HG03442 (cell line): ENCODE measurements around the gene OR51E1.
A peak's percentile ranks its signal among the peaks of the same experiment; 100 is the strongest.

Experiments used
- ATAC-seq: cut with Tn5 transposase; IDR thresholded peaks from one replicate; pipeline ENCODE4 v1.9.1; 2021; ENCODE audit warnings: mild to moderate bottlenecking, moderate library complexity; ENCODE audit not compliant: unreplicated experiment

OR51E1 gene, protein sequence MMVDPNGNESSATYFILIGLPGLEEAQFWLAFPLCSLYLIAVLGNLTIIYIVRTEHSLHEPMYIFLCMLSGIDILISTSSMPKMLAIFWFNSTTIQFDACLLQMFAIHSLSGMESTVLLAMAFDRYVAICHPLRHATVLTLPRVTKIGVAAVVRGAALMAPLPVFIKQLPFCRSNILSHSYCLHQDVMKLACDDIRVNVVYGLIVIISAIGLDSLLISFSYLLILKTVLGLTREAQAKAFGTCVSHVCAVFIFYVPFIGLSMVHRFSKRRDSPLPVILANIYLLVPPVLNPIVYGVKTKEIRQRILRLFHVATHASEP

DNA sequence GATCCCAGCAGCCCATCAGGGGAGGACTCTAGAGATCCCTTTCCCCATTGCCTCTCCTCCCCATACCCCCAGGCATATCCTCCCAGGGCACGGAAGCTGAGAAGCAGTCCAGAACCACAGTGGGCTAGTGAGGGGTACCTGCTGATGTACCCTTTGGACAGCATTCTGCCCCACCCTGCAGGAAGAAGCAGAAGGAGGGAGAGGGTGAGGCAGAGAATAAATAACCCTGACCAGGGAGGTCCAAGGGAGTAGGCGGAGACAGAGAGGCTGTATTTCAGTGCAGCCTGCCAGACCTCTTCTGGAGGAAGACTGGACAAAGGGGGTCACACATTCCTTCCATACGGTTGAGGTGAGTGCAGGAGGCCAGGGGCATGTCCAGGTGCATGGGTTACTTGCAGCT is at the start of gene OR51E1:
TSS of gene OR51E1 (plus strand) at position 301 of the 400 bp plus-strand sequence. CDS start 8,545 bp downstream, outside the sequence.
- ATAC-seq, result no peak

DNA sequence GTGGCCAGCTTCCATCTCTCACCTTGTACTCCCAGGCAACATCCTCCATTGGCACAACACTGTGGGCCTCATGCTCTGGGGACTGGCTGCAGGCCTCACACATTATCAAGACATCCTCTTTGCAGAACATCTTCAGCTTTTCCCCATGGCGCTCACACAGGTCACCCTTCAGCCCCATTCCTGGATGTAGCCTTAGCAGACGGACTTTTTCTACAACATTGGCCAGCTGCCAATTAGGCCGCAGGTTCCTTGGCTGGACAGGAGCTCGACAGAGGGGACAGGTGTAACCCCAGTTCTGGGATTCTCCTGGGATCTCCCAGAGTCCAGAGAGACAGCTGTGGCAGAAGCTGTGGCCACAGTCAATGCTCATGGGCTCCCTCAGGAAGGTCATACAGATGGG is 38.7 kb upstream of the OR51E1 start:
- ATAC-seq, result no peak

DNA sequence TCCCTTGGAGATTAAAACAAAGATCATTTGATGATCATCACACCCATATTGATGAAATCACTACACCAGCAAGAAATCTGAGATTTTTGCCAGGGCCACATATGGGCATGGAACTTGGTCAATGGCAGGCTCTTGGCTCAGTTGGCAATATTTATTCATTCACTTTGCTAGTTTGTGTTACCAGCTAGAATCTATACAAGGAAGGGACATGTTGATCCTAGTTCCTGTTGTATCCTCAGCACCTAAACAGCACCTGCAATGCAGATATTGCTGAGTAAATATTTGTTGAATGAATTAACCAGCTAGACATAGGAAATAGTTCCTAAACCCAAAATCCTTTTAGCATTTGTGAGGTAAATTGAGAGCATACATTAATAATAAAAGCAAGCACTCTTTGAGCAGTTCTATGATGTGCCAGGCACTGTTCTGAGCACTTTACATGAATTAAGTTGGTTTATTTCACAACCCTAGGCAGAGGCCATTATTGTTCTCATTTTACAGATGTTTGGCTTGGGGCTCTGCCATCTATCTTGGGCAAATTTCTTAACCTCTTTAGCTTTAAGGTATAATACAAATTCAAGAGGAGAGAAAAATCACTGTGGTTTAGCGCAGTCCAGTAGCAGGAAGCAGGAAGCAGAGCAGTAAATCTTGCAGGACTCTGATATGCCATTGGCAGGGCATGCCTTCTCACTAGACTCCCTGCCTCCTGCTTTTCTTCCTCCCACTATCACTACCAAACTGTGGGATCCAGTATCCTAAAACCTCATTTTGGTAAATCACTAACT is 37.4 kb upstream of the OR51E1 start:
- no peak for ATAC-seq

DNA sequence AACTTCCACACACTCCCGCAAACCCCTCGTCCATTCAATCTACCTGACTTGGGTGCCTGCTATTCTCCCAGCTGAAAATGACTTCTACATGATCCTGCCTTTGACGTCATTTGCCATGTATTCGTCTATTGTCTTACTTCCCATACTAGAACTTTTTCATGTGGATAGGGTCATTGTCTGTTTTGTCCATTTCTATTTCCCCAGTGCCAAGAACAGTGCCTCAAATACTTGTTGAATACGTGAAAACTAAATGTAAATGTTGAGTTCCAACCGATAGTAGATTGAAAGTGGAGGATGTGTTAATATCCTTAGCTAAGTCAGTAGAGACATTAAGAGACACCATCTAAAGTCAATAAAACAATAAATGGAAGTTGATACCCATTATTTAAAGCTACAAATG is 36.7 kb upstream of the OR51E1 start:
- no peak for ATAC-seq

DNA sequence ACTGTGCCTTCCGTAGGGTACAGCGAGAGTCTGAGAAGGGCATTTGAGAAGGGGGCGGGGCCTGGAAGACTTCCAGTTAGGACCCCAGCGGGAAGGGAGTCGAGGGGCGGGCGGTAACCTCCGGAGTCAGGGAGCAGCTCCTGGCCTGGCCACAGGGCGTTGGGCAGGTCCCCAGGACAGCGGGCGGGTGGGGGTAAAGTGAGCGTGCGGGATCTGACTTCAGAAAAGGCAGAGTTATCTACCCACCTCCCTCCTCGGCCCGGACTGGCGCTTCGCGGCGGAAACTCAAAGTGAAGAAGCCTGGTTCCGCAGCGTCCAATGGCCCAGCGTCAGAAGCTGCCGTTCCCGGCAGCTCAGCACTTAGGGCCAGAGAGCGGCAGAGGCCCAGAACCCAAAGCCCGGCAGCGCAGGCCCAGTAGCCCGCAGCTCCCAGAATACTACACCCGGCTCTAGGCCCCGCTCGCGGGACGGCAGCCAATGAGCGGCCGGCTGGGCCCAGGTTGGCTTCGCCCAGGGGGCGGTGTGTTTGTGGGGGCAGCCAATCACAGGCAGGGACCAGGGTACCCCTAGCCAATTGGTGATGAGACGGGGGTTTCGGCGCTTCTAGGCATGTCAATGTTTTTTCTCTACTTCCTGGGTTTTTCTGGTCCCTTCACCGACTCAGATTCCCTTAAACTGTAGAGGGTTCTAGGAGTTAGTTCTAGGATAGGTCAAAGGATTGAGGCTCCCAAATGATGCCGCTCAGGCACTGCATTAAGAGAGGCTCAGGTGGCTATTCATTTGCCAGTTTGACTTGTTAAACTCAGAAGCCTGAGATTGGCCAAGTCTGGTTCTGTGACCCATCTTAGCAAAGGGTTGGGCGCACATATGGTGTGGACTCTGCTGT is 35.8 kb upstream of the OR51E1 start, which contains the start of gene TRIM68:
TSS of gene TRIM68 (minus strand) at position 451 of the 886 bp plus-strand sequence. CDS start 2,727 bp downstream, outside the sequence.
- peak; percentile 100 for ATAC-seq

DNA sequence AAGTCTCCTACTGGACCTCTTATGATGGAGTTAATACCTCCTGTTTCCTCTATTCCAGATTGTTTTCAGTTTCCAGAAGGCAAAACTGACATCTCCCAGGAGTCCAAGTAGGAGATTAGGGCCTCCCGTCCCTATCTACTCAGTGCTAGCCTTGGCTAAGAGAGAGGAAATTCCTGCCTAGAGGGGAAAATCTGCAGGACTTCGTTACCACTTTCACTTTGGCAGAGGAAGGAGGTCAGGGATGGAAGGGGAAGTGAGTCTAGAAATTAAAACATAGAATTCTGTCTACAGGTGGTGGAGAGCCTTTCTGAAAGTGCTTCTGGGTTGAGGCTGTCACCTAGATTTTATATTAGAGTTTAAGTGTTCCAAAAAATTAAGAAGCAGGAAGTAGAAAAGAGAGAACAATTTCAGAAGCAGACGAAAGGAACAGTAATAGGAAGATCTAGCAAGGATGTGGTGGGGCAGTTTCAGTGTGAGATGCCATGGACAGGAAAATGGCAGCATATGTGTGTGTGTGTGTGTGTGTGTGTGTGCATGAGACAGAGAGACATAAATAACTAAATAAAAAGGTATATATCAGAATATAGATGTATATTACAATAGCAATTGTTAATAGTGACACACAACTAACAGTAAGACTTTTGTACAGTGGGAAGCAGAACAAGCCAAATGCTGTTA is 33.4 kb upstream of the OR51E1 start:
- no peak for ATAC-seq

DNA sequence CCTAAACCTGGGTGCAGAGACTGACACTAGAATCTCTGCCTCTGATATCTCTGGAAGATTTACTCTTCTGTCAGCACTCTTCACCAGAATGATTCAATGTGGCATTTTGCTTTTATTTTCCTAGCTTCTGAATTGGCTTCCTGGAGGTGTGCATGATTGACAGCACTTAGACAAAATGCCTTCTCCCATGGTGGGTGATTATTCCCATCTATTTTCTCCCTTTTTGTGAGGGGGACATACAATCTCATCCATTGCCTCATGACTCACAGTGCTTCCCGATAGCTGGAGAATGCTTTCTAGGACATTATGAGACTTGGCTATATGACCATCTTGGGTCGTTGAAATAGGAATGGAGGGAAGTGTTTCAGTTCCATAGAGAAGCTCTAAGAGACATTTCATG is 31.8 kb upstream of the OR51E1 start:
- no peak for ATAC-seq

DNA sequence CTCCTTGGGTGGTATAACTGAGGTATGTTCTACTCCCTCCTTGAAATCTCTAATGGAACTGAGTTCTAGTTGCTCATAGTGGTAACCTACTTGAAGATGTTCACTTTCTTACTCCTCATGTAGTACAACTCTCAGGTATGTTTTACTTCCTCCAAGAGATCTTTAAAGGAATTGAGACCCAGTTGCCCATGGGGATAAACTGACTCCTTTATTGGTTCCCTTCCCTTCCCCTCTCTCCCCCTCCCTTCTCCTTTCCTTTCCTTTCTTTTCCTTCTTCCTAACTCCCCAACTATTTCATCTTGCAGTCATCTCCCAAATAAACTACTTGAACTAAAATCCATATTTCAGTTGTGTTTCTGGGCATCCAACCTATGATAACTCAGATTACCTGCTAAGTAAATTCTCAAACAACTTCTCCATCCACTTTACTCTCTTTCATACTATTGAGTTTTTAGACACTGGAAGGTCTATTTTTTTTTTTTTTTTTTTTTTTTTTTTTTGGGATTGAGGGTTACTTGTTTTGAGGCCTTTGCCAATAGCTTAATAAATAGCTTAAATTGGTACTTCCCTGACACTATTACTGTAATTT is 27.8 kb upstream of the OR51E1 start:
- no peak for ATAC-seq

DNA sequence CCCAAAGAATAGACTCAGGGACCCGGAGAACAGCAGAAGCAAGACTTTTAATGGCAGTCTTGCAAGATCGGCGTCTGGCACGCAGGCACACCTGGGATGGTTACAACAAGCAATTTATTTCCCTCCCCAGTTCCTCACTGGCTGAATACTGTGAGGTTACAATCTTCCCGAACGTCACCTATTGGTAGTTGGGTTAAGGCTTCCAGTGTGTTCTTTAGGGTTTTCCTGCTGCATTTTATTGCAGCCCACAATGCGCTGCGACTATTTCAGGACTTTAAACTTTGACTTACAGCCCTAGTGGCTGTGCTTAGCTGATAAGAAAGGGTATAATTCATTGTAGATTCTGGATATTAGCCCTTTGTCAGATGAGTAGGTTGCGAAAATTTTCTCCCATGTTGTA is 24.3 kb upstream of the OR51E1 start:
- ATAC-seq, result no peak

DNA sequence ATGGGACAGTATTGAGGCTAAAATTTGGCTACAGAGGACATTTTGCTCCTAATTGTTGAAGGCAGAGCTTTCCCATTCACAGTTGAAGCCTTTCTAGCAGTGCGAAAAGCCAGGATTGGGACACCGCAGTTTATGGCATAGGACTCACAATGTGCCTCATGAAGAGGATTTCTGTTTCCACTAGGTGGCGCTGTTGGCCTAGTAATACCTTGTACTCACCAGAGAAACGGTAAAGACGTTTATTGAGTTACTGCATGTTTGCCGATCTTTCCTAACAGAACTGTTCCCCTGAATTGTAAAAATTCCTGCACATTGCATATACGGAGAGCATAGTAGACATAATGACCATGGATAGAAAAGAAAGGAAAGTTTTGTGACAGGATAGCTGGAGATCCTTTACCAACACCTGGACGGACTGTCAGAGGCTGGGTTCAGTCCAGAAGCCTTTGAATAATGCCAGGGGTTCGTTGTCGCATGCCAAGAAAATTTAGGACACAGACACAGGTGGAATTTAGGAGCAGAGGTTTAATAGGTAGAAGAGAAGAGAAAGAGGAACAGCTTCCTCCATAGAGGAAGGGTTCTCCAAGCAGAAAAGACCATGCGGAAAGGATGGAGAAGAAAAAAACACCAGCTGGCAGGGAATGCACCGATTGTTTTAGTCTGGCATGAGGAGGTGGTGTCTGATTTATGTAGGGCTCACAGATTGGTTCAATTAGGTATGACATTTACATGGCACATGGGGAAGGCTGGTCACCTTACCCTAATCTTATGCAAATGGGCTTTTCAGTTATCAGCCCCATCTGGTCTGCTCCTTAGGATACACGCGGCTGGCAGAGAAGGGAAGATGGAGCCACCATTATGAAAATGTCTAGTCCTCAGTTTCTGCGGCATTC is 17.3 kb upstream of the OR51E1 start:
- no peak for ATAC-seq

DNA sequence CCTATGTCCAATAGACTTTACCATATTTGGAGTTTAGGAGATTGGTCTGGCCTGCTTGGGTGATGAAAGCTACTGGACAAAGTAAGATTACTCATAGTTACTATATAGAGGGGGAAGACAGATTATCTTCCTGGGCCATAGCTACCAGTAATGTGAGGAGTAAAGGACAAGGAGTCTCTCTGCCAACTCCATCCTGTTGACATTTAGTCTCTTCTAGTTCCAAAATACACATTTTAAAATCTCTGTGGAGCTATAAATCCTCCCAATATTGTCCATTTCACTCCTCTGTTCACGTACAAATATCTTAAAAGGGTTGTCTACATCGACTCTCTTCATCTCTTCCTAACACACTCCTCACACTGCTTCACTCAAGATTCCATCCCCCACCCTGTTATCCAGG is 7.6 kb upstream of the OR51E1 start:
- no peak for ATAC-seq

DNA sequence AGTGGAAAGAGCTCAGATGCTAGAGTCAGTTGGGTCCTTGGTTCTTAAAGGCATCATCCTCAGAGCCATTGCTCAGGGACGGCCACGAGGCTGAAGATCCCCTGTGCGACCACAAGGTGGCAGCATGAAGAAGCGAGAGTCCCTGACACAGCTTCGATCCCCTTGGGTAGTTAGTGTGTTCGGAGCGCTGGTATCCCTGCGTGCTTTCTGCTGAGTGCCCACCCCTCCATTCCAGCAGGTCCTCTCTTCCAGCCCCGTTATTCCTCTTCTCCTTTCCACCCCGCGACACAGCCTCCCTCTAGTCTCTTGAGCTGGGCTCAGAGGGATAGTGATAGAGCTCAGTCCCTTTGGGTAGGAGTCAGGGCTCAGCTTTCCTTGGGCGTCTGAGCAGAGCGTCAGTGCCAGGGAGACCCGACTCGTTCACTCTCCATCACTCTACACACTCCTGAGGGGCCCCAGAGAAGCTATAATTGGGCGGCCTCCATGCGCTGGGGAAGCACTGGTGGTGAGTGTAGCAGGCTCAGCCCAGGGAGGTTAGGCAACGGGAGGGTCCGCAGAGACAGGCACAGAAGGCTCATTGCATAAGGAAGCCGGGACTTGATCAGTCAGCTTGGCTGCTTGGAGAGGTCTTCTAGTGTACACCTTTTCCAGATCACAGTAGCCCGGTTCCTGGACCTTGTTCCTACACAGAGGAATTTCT is 6.7 kb upstream of the OR51E1 start, which contains the start of gene OR51D1:
TSS of gene OR51D1 (plus strand) at position 516 of the 700 bp plus-strand sequence. CDS start 2,314 bp downstream, outside the sequence.
- ATAC-seq, result peak; percentile 97

DNA sequence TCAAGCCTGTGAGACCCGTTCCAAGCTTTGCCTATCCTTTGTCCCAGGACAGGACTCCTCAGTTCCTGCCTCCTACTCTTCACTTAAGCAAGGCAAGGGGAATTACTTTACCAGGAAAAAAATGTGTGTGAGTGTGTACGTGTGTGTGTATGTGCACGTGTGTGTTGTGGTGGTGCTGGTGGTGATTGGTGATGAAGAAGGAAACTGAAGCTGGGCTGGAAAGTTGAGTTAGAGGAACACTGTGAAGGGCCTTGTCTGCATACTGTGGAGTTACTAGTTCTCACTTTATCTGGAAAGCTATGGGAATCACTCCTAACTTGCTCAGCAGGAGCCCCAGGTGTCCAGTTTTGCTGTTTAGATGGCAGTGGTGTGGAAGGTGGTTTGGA is 6.1 kb upstream of the OR51E1 start:
- no peak for ATAC-seq

DNA sequence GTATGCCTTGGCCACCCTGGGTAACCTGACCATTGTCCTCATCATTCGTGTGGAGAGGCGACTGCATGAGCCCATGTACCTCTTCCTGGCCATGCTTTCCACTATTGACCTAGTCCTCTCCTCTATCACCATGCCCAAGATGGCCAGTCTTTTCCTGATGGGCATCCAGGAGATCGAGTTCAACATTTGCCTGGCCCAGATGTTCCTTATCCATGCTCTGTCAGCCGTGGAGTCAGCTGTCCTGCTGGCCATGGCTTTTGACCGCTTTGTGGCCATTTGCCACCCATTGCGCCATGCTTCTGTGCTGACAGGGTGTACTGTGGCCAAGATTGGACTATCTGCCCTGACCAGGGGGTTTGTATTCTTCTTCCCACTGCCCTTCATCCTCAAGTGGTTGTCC is 3.9 kb upstream of the OR51E1 start:
- no peak for ATAC-seq

DNA sequence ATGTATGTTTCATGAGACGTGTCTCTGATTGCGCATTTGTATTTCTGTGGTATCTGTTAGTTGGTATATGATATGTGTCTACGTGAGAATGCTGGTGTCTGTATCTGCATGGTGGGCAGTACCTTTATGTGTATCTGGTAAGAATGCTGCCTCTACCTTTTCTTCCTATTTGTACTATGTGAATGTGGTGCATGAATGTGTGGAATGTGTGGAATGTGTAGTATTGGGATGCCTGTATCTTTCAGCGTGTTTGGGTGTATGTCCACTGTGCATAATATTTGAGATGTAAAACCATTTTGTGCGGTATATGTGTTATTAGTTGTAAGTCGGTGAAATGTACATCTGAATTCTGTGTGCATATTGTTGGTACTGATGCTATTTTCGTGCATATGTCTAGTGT is 2.3 kb upstream of the OR51E1 start:
- no peak for ATAC-seq

DNA sequence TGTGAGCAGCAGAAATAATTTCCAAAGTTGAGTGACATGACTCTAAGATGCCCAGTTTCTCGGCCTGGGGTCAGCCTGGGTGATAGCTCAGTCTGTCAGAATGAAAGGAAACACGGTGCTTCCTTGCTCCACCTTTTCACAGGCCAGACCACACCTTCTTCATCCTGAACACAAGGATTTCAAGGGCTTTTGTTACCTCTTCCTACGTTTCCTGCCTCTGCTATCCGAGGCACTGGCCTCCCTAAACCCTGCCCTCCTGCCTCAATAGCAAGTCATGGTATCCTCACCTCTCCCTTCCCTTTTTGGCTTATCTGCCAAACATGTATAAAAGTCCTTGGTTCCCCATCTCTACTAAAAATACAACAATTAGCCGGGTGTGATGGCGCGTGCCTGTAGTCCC is 1.7 kb upstream of the OR51E1 start:
- no peak for ATAC-seq

DNA sequence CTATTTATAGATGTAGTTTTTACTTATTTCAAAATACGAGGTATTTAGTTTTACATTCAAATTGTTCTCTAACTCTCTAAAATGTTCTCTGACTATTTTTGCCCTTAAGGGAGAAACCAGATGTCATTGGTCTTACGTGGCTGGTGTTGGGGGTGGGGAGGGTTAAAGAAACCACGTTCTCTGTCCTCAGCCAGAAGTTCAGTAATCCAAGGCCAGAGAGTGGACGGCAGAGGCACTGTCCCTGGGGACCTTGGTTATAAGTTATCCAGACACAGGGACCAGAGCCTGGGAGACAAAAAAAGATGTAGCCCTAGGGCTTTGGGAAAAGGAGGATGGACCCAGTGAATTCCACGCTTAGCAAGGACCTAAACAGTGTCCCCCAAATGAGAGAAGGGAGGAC is 706 bp upstream of the OR51E1 start:
- ATAC-seq, result no peak

DNA sequence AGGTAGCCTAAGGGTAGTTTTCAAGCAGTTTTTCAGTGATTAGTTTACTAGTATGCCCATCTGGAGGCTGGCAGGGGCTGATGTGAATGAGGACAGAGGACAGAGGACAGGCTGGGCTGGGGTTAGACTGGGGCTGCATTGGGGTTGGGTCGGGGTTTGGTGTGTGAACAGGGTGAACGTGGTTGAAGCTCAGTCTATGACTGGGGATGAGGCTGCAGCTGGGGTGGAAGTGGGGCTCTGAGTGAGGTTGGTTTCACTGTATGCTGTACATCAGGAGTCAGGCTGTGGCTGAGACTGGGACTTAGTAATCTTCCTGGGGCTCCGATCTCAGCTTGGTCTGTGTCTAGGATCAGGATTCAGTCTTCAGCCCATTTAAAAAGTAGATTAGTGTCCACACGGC is 451 bp downstream of the OR51E1 start:
- ATAC-seq, result no peak

DNA sequence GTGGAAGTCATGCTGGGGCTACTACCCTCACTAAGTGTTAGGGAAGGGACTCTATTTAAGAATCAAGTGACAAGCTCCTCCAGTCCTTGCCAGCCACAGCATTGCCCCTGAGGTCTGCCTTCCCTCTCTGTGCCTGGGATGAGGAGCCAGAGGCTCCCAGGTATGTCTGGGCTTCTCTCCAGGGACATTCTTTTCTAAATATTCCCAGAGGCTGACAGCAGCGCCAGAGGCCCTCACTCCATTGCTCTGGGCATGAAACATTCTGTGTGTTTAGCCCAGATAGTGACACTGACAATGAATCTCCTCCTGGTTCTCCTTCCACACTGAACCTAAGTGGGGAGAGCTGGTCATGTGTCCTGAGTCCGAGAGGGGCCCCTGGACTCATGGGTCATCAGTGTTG is 2.2 kb downstream of the OR51E1 start:
- no peak for ATAC-seq
